Activated CD4-positive, alpha-beta T cell treated with anti-CD3 and anti-CD28 coated beads, Interleukin-2, amount 10 ng/mL, durations not matched to agents 7 days and 5 days (primary cell): ENCODE data around the gene NRARP. TPM values are rescaled to one million over a fixed set of nuclear protein-coding genes. Genes with fewer than 3 reads are reported as not detected.

Experiments
- CTCF ChIA-PET: fragments of 350-600 bp; sonication (Branson Sonifier 250); formaldehyde crosslinking; loops from one replicate; lab custom pipeline; 2021; ENCODE audit warnings: antibody characterized with exemption; lab: Charles Lee
- POLR2A ChIA-PET: fragments of 350-600 bp; sonication (Branson Sonifier 250); formaldehyde crosslinking; loops from one replicate; lab custom pipeline; 2021; ENCODE audit warnings: antibody characterized with exemption; lab: Charles Lee
- DNase-seq: peaks from one replicate; pipeline ENCODE4 v3.0.0-alpha.2; 2020
- H3K27ac Mint-ChIP-seq: one replicate; pipeline ENCODE4 v1.8.0; 2021; ENCODE audit warnings: mild to moderate bottlenecking, moderate library complexity, mixed read lengths
- H3K27me3 Mint-ChIP-seq: one replicate; pipeline ENCODE4 v1.8.0; 2021; ENCODE audit warnings: mixed read lengths
- H3K36me3 Mint-ChIP-seq: one replicate; pipeline ENCODE4 v1.8.0; 2021; ENCODE audit warnings: low read depth, mixed read lengths
- H3K4me1 Mint-ChIP-seq: one replicate; pipeline ENCODE4 v1.8.0; 2021; ENCODE audit warnings: mixed read lengths
- H3K4me3 Mint-ChIP-seq: one replicate; pipeline ENCODE4 v1.8.0; 2021; ENCODE audit warnings: mild to moderate bottlenecking, moderate library complexity, mixed read lengths
- H3K9me3 Mint-ChIP-seq: one replicate; pipeline ENCODE4 v1.8.0; 2021; ENCODE audit warnings: mixed read lengths
- total RNA-seq, 2 experiments: library from RNA; stranded (reverse); gene quantifications; one replicate each; pipeline ENCODE4 v1.2.3, GENCODE V29; 2021

Gene NRARP
- total RNA-seq, 2 experiments from 2014 or later: 0.32 to 0.44 TPM

DNA sequence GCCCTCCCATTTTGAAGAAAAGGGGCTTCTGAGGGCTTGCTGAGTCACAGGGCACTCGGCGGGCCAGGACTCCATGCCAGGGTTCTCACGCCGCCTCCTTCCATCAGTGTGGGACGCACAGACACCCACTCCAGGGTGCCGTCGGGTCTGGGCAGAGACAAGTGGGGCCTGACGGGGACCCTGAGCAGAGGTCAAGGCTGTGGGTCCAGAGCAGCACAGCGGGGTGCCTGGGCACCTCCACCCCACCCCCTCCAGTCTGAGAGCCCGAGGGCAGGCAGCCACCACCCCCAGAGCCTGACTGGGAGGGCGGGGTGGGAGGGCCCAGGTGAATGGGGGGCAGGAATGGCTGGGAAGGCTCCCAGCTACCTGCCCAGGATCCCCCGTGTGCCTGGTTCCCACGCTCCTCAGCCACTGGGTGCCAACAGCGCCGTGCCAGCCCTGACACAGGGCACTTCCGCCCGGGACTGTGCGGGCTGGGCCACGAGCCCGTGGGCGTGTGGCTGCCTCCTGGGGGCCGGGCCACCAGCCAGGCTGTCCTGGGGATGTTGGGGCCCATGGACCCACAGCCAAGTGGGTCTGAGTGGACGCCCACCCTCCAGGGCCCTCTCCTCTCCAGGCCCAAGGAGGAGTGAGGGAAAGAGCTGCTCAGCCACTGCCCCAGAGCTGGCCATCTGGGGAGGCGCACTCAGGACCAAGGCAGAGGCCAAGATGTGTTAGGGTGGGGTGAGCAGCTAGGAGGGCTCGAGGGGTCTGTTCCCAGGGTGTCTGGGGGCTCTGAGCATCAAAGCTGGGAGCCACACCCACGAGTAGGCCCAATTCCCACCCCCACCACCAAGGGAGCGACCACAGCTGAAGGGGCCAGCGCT lies 10.1 kb upstream of the NRARP start:
- H3K27me3 Mint-ChIP-seq: peaks cover 3% of the 10 kb centered on the region
- no peak for DNase-seq
- H3K4me3 Mint-ChIP-seq: no peak overlapping the region
- H3K27ac Mint-ChIP-seq: no peak overlapping the region
- H3K9me3 Mint-ChIP-seq: no peaks in the 10 kb centered on the region
- no peaks in the 10 kb centered on the region for H3K36me3 Mint-ChIP-seq
- H3K4me1 Mint-ChIP-seq: no peaks in the 10 kb centered on the region
- ChIA-PET CTCF (interaction anchor here (1.6 kb wide), 1 partner anchor 9 kb away, joined by 4 read pairs; no protein-coding TSS in a partner anchor), POLR2A (no interaction called here)

DNA sequence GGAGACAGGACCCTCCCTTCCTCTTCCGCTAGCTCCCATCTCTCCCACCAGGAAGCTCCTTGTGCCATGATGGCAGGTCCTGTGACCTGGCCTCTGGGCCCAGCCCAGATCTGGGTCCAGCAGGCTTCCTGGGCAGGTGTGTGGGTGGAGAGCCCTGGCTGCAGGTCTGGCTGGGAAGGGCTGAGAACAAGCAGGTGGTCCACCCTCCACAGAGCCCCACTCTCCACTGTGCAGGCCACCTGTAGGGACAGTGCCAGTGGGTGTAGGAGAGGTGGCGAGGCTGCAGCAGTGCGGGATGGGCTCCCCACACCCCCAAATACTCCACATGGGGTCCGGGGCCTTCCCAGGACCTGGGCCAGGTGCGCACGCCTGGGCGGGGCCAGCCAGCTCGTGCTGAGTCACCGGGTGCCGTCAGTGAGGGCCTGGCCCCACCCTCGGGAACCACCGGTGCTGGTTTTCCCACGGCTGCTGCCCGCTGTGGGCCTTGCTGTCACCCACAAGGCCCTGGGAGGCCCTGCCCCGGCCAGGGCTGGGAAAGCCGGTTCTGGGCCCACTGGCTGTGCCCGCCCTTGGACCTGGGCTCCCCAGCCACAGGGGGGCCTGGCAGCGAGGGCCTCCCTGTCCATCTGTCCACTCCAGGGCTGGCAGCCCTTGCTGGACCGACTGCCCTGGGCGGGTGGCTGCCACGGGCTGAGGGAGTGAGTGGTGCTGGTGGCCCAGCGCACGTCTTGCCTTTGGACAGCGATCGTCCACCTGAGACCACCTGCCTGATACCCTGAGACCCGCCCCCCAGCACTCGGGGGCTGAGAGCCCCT lies 9.3 kb upstream of the NRARP start:
- no peaks in the 10 kb centered on the region for H3K27me3 Mint-ChIP-seq
- H3K4me1 Mint-ChIP-seq: peaks cover 2% of the 10 kb centered on the region
- no peak overlapping the region for H3K4me3 Mint-ChIP-seq
- ChIA-PET CTCF (no interaction called here), POLR2A (no interaction called here)
- no peaks in the 10 kb centered on the region for H3K36me3 Mint-ChIP-seq
- no peak overlapping the region for H3K27ac Mint-ChIP-seq
- no peak for DNase-seq
- no peaks in the 10 kb centered on the region for H3K9me3 Mint-ChIP-seq

DNA sequence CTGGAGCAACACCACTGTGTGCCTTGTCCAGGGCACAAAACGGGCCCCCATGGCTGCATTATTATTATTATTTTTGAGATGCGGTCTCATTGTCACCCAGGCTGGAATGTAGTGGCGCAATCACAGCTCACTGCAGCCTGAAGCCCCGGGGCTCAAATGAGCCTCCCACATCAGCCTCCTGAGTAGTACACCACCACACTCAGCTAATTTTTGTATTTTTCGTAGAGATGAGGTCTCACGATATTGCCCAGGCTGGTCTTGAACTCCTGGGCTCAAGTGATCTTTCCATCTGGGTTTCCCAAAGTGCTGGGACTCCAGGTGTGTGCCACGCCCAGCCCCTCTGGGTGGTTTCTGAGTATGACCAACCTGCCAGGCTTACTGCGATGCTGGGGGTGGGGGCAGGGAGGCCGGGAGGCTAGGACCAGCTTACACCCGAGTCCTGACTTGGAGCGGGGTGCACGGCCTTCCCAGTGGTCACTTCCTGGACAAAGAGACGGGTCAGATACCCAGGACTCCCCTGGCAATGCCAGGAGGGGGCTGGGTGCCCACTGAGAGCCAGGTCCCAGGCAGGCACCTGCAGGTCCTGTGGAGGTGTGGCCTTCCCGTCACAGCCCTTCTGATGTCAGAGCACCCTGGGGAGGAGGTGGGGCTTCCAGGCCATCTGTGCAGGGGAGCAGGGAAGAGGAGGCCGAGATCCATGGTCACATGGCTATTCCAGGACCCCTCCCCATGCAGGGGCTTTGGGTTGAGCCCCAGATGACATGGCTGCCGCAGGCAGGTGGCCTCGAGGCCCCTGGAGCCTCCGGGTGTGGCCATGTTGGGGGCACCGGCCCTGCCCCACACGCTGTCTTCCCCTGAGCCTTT lies 8.3 kb upstream of the NRARP start:
- H3K4me3 Mint-ChIP-seq: no peak overlapping the region
- ChIA-PET CTCF (no interaction called here), POLR2A (no interaction called here)
- peaks cover 6% of the 10 kb centered on the region for H3K4me1 Mint-ChIP-seq
- DNase-seq: no peak
- no peak overlapping the region for H3K27ac Mint-ChIP-seq
- H3K9me3 Mint-ChIP-seq: no peaks in the 10 kb centered on the region
- no peaks in the 10 kb centered on the region for H3K36me3 Mint-ChIP-seq
- H3K27me3 Mint-ChIP-seq: no peaks in the 10 kb centered on the region

DNA sequence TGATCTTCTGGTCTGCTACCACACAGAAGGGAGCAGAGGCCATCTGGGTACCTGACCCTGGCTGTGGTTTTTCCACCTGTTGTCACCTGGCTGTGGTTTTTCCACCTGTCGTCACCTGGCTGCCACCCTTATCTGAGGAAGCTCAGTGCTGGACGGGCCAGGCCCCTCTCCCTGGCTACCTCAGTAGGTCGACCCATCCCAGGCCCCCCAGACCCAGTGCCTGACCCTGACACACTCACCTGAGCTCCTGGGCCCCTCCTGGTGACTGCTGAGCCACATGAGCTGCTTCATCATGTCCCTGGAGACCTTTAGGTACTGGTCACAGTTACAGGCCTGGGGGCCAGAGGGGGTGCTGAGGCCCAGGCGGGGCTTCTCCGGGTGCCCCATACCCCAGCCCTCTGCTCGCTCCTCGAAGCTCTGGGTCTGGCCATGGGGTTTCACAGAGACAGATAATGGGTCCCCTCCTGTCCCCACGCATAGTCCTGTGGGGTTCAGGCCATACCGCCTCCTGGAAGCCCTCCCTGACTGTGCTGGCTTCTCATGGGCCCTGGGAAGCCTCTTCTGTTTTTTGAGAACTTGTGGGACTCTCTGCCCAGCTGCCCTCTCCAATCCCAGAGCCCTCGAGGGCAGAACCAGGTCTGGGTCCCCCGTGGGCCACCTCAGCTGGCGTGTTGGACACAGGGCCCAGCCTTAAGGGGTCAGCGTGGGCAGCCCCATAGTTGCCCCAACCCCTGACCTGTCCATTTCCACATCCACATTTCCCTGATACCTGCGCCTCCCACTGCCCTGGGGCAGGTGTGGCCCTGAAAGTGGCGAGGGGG lies 7.5 kb upstream of the NRARP start:
- Mint-ChIP-seq H3K27me3 (no peaks in the 10 kb centered on the region), H3K4me3 (no peak overlapping the region)
- POLR2A ChIA-PET: no interaction called here

DNA sequence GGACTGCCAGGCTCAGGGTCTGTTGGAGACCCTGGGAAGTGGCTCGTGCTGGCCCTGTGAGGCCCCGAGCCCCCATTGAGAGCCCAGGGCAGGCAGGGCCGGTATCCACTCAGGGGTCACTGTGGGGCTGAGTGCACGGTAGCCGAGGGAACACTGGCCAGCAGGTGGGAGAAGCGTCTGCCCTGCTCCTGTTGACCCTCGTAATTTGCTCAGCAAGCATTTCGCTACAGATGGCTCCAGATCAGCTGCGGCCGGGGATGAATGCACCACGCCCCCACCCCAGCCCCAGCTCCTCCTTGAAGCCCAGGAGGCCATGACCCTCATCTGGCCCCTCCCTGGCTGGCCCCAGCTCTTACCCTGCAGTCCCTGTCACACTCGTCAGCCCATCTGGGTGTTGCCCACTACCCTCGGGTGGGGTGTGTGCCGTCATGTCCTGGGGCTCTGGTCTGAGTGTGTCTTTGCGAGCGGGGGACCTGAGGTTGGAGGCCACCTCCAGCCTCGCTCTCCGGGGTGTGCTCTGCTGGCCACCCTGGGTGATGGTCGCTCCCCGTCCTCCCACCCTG lies 6.1 kb upstream of the NRARP start:
- no peaks in the 10 kb centered on the region for H3K36me3 Mint-ChIP-seq
- no peaks in the 10 kb centered on the region for H3K27me3 Mint-ChIP-seq
- CTCF ChIA-PET: interaction anchor here (0.6 kb wide), 1 partner anchor 163 kb away, joined by 3 read pairs; no protein-coding TSS in a partner anchor
- no peak overlapping the region for H3K4me3 Mint-ChIP-seq
- POLR2A ChIA-PET: no interaction called here
- no peak overlapping the region for H3K27ac Mint-ChIP-seq
- peaks cover 8% of the 10 kb centered on the region for H3K4me1 Mint-ChIP-seq
- no peaks in the 10 kb centered on the region for H3K9me3 Mint-ChIP-seq
- no peak for DNase-seq

More for the DNA sequence above, 7.5 kb upstream of the NRARP start:
- H3K4me1 Mint-ChIP-seq: peaks cover 8% of the 10 kb centered on the region
- no peaks in the 10 kb centered on the region for H3K9me3 Mint-ChIP-seq
- no peak overlapping the region for H3K27ac Mint-ChIP-seq
- CTCF ChIA-PET: no interaction called here
- no peak for DNase-seq
- no peaks in the 10 kb centered on the region for H3K36me3 Mint-ChIP-seq

DNA sequence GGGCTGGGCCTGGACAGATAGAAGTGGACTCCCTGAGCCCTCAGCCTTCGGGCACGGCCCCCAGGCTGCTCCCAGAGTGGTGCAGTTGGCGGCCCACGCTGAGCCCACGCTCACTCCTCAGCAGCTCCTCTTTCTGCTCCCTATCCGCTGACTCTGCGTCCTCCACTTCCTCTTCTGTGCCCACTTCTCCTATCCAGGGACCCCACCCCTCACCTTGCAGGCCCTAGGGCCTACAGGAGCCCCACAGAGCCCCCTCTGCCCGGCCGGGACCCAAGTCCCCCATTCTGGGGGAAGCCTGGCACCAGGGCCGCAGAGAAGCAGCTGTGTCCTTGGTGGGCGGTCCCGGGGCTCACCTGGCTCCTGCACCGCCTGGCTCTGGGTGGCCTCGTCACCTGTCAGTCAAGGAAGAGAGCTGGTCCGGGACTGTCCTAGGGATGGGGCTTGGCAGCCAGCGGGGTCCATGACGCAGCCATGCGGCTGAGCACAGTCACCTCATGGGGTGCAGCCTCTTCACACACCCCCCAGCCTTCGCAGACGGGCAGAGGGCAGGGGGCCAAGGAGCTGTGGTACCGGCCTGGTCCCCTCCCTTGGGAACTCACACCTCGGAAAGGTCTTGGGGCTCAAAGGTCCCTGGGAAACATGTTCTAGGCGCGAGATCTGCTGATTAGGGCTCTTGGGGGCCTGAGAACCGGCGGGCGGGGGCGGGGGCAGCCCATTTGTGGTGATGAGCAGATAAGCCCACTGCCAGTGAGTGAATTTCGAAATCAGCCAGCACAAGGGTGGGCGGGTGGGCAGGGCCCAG lies 5.4 kb upstream of the NRARP start:
- no peak for DNase-seq
- no peak overlapping the region for H3K27ac Mint-ChIP-seq
- ChIA-PET CTCF (no interaction called here), POLR2A (no interaction called here)
- H3K4me1 Mint-ChIP-seq: peaks cover 8% of the 10 kb centered on the region
- no peak overlapping the region for H3K4me3 Mint-ChIP-seq
- H3K27me3 Mint-ChIP-seq: no peaks in the 10 kb centered on the region
- no peaks in the 10 kb centered on the region for H3K36me3 Mint-ChIP-seq
- H3K9me3 Mint-ChIP-seq: no peaks in the 10 kb centered on the region

DNA sequence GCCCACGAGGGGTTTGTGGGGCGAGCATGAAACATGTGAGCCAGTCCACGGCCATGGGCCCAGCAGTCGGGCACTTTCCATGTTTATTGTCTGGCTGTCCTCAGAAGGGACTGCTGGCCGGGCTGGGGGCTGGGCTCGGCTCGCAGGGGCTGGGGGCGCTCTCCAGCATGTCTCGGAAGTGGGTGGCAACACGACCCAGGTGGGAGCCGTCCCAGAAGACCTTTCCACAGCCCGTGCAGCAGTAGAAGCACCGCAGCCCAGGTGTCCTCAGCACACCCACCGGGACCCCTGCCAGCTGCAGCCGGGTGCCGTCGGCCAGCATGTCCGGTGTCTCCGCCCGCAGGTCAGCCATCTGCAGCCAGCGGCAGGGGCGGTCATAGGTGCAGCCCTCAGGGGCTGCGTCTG lies 4.8 kb upstream of the NRARP start:
- ChIA-PET CTCF (no interaction called here), POLR2A (no interaction called here)
- no peak for DNase-seq
- no peaks in the 10 kb centered on the region for H3K9me3 Mint-ChIP-seq
- no peak overlapping the region for H3K27ac Mint-ChIP-seq
- peaks cover 8% of the 10 kb centered on the region for H3K4me1 Mint-ChIP-seq
- H3K4me3 Mint-ChIP-seq: no peak overlapping the region
- no peaks in the 10 kb centered on the region for H3K36me3 Mint-ChIP-seq
- H3K27me3 Mint-ChIP-seq: no peaks in the 10 kb centered on the region

DNA sequence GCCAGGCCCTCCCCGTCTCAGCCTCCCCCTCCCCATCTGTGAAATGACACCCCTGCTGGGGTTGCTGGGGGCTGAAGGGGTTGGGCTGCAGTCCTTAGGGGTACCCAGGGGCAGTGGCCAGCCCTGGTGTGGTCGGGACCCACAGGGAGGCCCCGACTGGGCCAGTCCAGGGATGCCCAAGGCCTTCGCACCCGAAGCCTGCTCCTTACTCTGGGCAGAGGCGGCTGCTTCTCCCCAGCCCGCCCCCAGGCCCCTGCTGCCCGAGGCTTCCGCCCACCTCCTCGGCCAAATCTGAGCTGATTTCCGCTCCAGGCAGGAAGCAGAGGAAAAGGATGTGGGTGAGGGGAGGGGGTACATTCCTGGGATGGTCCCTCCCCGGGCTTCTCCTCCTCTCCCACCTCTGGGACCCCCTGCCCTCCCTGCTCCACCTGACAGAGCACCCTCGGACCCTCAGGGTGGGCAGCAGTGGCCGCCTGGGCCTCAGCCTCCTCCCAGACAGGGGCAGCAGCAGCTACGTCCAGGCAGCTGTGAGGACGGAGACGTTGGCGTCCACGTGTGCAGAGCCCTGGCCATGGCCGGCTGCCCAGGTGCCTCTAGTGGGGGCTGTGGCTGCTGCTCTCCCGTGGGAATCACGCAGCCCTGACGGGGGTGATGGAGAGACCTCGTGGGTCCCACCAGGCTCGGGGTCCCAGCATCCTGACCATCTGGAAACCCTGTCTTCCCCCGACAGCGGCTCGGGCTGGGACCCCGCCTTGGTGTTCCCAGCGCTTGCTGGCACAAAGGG lies 4.2 kb upstream of the NRARP start:
- no peak for DNase-seq
- Mint-ChIP-seq H3K9me3 (no peaks in the 10 kb centered on the region), H3K27ac (no peak overlapping the region), H3K27me3 (peaks cover 3% of the 10 kb centered on the region), H3K36me3 (no peaks in the 10 kb centered on the region), H3K4me3 (no peak overlapping the region), H3K4me1 (peaks cover 8% of the 10 kb centered on the region)
- POLR2A ChIA-PET: no interaction called here
- CTCF ChIA-PET: no interaction called here

DNA sequence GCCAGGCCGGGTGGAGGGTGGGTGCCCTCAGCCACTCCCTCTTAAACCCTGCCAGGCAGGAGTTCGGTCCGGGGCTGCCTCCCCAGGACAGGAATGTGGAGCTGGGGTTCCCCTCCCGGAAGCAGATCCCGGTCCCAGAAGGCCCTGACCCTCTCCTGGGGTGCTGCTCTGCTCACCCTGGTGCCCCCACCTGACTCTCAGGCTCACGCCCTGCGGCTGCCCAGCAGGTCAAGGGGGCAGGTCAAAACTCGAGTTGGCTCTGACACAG lies 3.7 kb upstream of the NRARP start:
- DNase-seq: no peak

DNA sequence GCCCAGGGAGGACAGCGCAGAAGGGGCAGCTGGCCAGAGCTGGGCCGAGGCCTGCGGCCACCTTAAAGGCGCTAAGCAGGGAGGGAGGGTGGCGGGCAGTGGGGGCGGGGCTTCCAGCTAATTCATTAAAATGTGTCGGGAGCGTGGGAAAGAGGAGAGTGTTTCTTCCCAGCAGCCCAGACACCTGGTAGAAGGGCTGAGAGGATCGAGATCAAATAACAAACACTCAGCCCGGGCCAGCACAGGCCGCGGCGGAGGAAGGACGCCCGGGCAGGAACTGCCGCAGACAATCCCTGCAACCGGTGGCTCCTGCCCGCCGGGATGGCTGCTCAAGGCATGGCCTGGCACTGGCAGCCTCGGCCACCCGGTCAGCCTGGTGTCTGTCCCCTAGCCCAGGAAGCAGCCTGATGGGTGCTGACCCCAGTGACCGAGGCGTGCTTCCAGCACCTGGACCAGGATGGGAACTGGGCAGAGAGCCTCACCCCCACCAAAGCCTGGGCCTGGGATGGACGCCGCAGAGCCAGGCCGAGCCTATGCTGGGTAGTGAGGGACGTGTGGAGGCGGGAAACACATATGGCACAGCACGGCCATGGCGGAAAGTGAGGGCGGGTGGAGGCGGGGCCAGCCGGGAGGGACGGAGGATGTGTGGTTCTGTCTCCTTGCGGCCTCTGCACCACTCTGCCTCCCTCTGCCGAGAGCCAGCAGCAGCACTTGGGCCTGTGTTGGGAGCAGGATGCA lies 3.2 kb upstream of the NRARP start:
- Mint-ChIP-seq H3K9me3 (no peaks in the 10 kb centered on the region), H3K4me3 (no peak overlapping the region), H3K27me3 (peaks cover 7% of the 10 kb centered on the region), H3K27ac (peak overlapping the region; percentile 42), H3K4me1 (peaks cover 12% of the 10 kb centered on the region), H3K36me3 (no peaks in the 10 kb centered on the region)
- ChIA-PET CTCF (interaction anchor here (2.0 kb wide), 1 partner anchor 18 kb away, joined by 6 read pairs; no protein-coding TSS in a partner anchor), POLR2A (no interaction called here)
- peak; percentile 63 for DNase-seq

More for the DNA sequence above, 3.7 kb upstream of the NRARP start:
- Mint-ChIP-seq H3K27ac (peak overlapping the region; percentile 42), H3K4me1 (peaks cover 10% of the 10 kb centered on the region), H3K4me3 (no peak overlapping the region), H3K27me3 (peaks cover 4% of the 10 kb centered on the region), H3K9me3 (no peaks in the 10 kb centered on the region), H3K36me3 (no peaks in the 10 kb centered on the region)
- ChIA-PET POLR2A (no interaction called here), CTCF (no interaction called here)
